Measurements from ENCODE around the gene MYH14. TPM values are rescaled to one million over a fixed set of nuclear protein-coding genes. Genes with fewer than 3 reads are reported as not detected.

Gene MYH14
- 0.02 TPM in 1 of 2 replicates, not detected in the other for polyA plus RNA-seq (2012; rRNA removed)
- 0.01 TPM in 1 of 2 replicates, not detected in the other for polyA plus RNA-seq (2012; cell fraction: cytosol; rRNA removed)
- 0.01 TPM in 1 of 2 replicates, not detected in the other for polyA plus RNA-seq (2012; cell fraction: nucleus; rRNA removed)

DNA sequence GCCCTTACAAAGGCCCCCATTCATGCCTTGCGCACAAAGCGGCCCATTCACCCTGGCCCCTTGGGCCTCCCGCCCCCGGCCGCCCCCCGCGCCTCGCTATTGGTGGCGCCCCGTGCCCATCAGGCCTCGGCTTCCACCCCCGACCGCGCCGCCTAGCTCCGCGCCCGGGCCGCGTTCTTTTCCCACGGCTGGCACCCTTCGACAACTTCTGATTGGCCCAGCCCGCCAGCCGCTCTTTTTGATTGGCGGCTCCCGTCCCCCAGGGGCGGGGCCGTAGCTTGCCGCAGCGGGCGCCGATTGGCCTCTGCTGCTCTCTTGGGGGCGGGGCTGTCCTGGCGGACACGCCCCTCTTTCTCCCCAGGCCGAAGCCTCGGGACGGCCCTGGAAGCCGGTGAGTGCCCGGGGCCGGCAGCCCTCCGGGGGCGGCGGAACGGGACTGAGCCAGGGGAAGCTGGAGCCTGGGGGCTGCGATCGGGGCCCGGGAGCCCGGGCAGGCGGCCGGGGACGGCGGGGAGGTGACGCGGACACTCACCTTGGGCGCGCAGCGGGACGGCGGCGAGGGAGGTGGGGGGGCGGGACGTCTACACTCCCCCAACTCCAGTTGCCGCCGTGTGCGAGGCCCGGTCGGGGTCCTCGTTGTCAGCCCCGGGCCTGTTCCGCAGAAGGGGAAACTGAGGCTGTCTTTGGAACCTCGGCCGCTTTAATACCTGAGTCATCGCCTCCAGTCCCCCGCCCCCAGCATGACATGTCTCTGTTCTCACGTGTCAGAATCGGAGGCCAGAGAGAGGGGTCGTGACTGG, at the start of gene MYH14:
Gene MYH14, plus strand, starts transcription at position 342 of the 800 bp plus-strand sequence. CDS start 6,744 bp downstream, outside the sequence.
- TF ChIP-seq EP300 (IDR thresholded peaks at IDR 0.05; ENCODE audit: borderline replicate concordance in 1 of 2, low read depth in 1 of 2, low read length in 1 of 2): no peak
- TF ChIP-seq PBX3 (IDR thresholded peaks at IDR 0.05): peak; percentile 92
- H3K27ac ChIP-seq (ENCODE audit: low read depth in 2 of 2, low read length in 1 of 2): no peak within 1 kb of the TSS
- POLR2A ChIA-PET: no interaction called here
- no peak within 1 kb of the TSS for H3K4me2 ChIP-seq
- H3K27me3 ChIP-seq (ENCODE audit: insufficient read depth): peaks cover 87% of the 10 kb centered on the region
- H3K9me3 ChIP-seq: no peaks in the 10 kb centered on the region
- peak; percentile 82 for DNase-seq
- H3K4me1 ChIP-seq (ENCODE audit: control insufficient read depth in 1 of 2, insufficient read depth in 2 of 2, low read depth in 1 of 2, low read length in 1 of 2): no peaks in the 10 kb centered on the region
- H3K4me3 ChIP-seq (ENCODE audit: low read depth in 2 of 2, low read length in 1 of 2): no peak within 1 kb of the TSS
- H3K9ac ChIP-seq: no peak within 1 kb of the TSS
- H3K79me2 ChIP-seq (ENCODE audit: insufficient read depth): no peaks in the 10 kb centered on the region
- no peaks in the 10 kb centered on the region for H3K36me3 ChIP-seq (replicated peaks in 1 of 2; ENCODE audit: control insufficient read depth in 1 of 2, insufficient read depth in 2 of 2, low read length in 1 of 2)
- H3F3A ChIP-seq (replicated peaks; ENCODE audit: insufficient read depth): no peaks in the 10 kb centered on the region
- H3K9me2 ChIP-seq: no peaks in the 10 kb centered on the region
- CTCF ChIA-PET: interaction anchor here (1.4 kb wide), 1 partner anchor 21 kb away, joined by 3 read pairs; no protein-coding TSS in a partner anchor
- 10% methylated on average over 10 of the region's 78 CpGs for WGBS (ENCODE audit: low lambda C conversion rate)
- H2AFZ ChIP-seq (ENCODE audit: low read depth): no peak within 1 kb of the TSS
- no peaks in the 10 kb centered on the region for H4K20me1 ChIP-seq (ENCODE audit: insufficient read depth)

- H3K9ac ChIP-seq: no peak overlapping the region
- no peaks in the 10 kb centered on the region for H3K9me2 ChIP-seq
- H3F3A ChIP-seq (replicated peaks; ENCODE audit: insufficient read depth): no peaks in the 10 kb centered on the region
- no peaks in the 10 kb centered on the region for H3K79me2 ChIP-seq (ENCODE audit: insufficient read depth)
- no peak overlapping the region for H3K27ac ChIP-seq (ENCODE audit: low read depth in 2 of 2, low read length in 1 of 2)
- H3K27me3 ChIP-seq (ENCODE audit: insufficient read depth): peaks cover 15% of the 10 kb centered on the region; the same call in 1 of the 2 replicates
- CTCF ChIA-PET: no interaction called here
- no peak overlapping the region for H3K4me3 ChIP-seq (ENCODE audit: low read depth in 2 of 2, low read length in 1 of 2)
- no peaks in the 10 kb centered on the region for H4K20me1 ChIP-seq (ENCODE audit: insufficient read depth)
- H3K9me3 ChIP-seq: no peaks in the 10 kb centered on the region
- no peak overlapping the region for H2AFZ ChIP-seq (ENCODE audit: low read depth)
- H3K4me2 ChIP-seq: no peak overlapping the region
- POLR2A ChIA-PET: no interaction called here
- no peak for TF ChIP-seq IRF3 (IDR thresholded peaks at IDR 0.05; ENCODE audit: low read depth, low read length)
- TF ChIP-seq TCF12 (IDR thresholded peaks at IDR 0.05): no peak
- TF ChIP-seq, protein P1, sequence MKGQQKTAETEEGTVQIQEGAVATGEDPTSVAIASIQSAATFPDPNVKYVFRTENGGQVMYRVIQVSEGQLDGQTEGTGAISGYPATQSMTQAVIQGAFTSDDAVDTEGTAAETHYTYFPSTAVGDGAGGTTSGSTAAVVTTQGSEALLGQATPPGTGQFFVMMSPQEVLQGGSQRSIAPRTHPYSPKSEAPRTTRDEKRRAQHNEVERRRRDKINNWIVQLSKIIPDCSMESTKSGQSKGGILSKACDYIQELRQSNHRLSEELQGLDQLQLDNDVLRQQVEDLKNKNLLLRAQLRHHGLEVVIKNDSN (IDR thresholded peaks at IDR 0.05; ENCODE audit: borderline replicate concordance, low read depth): no peak
- TF ChIP-seq RXRA (IDR thresholded peaks at IDR 0.05; ENCODE audit: borderline replicate concordance, low read depth): no peak
- H3K4me1 ChIP-seq (ENCODE audit: control insufficient read depth in 1 of 2, insufficient read depth in 2 of 2, low read depth in 1 of 2, low read length in 1 of 2): no peaks in the 10 kb centered on the region
- no peak for DNase-seq
- WGBS (ENCODE audit: low lambda C conversion rate): 10% methylated on average over 11 of the region's 16 CpGs
- no peaks in the 10 kb centered on the region for H3K36me3 ChIP-seq (replicated peaks in 1 of 2; ENCODE audit: control insufficient read depth in 1 of 2, insufficient read depth in 2 of 2, low read length in 1 of 2)
These were observed 48.9 kb upstream of the MYH14 start for GRCh38 chr19:50154529-50154928.

All from SK-N-SH (cell line).